Duodenal mucosa (tissue), 2 donors: ENCODE data around the gene CHCHD6.

Experiments used
- H3K27ac ChIP-seq: one replicate; pipeline ENCODE4 v1.7.0; 2013; ENCODE audit warnings: low read depth, low read length
- H3K27me3 ChIP-seq, 2 donors: one replicate each; pipeline ENCODE4 v1.7.0; 2013; ENCODE audit warnings: low read length in 2 of 2, control low read depth in 1 of 2; ENCODE audit not compliant: insufficient read depth in 2 of 2, control insufficient read depth in 1 of 2
- H3K36me3 ChIP-seq, 2 donors: one replicate each; pipeline ENCODE4 v1.7.0; 2013; ENCODE audit warnings: low read length in 2 of 2, control low read depth in 1 of 2; ENCODE audit not compliant: insufficient read depth in 2 of 2, control insufficient read depth in 1 of 2
- H3K4me1 ChIP-seq, 2 donors: one replicate each; pipeline ENCODE4 v1.7.0; 2013; ENCODE audit warnings: low read length in 2 of 2, control low read depth in 1 of 2; ENCODE audit not compliant: insufficient read depth in 2 of 2, control insufficient read depth in 1 of 2
- H3K4me3 ChIP-seq, 2 donors: one replicate each; pipeline ENCODE4 v1.7.0; 2013; ENCODE audit warnings: low read length in 2 of 2, low read depth in 1 of 2
- H3K9ac ChIP-seq, 2 donors: one replicate each; pipeline ENCODE4 v1.7.0; 2013; ENCODE audit warnings: low read length in 2 of 2, low read depth in 1 of 2
- H3K9me3 ChIP-seq, 2 donors: one replicate each; pipeline ENCODE4 v1.7.0; 2013; ENCODE audit warnings: low read length in 2 of 2, control low read depth in 1 of 2; ENCODE audit not compliant: control insufficient read depth in 1 of 2

CHCHD6 gene

DNA sequence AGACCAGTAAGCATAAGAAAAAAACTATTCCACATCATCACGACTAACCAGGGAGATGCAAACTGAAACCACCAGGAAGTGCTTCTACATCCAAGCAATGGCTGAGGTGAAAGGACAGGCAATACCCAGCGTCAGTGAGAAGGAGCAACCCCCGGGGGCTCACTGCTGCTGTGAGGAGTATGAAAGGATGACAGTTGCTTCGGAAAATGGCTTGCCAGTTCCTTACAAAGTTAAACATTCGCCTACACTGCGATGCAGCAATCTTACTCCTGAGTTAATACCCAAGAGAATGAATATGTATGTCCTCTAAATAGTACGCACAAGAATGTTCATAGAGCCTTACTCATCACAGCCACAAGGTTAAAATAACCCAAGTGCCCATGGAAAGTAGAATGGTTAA, 265.5 kb downstream of the CHCHD6 start:
- H3K9ac ChIP-seq = no peak overlapping the region
- no peak overlapping the region for H3K4me3 ChIP-seq
- no peaks in the 10 kb centered on the region for H3K4me1 ChIP-seq
- peaks cover 0 to 2% of the 10 kb centered on the region in 2 donors for H3K9me3 ChIP-seq
- peaks cover 0 to 4% of the 10 kb centered on the region in 2 donors for H3K27me3 ChIP-seq
- H3K27ac ChIP-seq = no peak overlapping the region
- no peaks in the 10 kb centered on the region for H3K36me3 ChIP-seq

DNA sequence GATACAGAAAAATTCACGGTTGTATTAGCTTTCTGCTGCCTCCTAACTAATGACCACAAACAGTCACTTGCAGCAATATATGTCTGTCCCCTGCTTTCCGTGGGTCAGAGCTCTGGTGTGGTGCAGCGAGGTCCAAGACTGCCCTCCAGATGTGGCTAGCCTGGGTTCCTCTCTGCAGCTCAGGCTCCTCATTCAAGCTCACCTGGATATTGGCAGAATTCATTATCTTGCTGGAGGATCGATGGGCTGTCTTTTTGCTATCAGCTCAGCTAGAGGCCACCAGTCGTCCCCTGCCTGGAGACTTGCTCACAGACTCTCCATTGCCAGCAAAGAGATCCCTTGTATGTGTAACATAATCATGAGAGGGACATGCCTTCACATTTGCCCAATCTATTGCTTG, 266.1 kb downstream of the CHCHD6 start:
- H3K27me3 ChIP-seq = peaks cover 0 to 4% of the 10 kb centered on the region in 2 donors
- H3K4me1 ChIP-seq = no peaks in the 10 kb centered on the region
- no peaks in the 10 kb centered on the region for H3K36me3 ChIP-seq
- H3K4me3 ChIP-seq = no peak overlapping the region
- H3K27ac ChIP-seq = no peak overlapping the region
- no peak overlapping the region for H3K9ac ChIP-seq
- H3K9me3 ChIP-seq = peaks cover 1 to 7% of the 10 kb centered on the region in 2 donors

DNA sequence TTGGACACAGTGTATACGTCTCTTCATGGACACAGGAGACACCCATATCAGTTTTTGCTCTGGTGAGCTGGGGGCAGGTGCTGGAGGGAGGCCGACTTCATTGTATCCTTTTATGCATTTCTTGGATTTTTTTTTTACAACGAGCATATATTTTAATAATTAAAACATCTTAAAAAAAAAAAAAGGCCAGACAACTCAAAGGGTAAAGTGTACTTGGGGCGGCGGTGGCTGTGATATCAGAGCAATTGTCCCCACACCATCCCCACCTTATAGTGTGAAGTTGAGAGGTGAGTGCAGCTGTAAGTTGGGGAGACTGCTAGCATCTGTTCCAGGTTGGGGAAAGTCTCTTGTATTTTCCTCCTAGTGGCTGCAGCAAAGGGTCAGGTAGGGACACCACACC, 266.9 kb downstream of the CHCHD6 start:
- Histone ChIP-seq H3K4me3 (no peak overlapping the region), H3K9me3 (peaks cover 2 to 7% of the 10 kb centered on the region in 2 donors), H3K27me3 (peaks cover 0 to 4% of the 10 kb centered on the region in 2 donors)

DNA sequence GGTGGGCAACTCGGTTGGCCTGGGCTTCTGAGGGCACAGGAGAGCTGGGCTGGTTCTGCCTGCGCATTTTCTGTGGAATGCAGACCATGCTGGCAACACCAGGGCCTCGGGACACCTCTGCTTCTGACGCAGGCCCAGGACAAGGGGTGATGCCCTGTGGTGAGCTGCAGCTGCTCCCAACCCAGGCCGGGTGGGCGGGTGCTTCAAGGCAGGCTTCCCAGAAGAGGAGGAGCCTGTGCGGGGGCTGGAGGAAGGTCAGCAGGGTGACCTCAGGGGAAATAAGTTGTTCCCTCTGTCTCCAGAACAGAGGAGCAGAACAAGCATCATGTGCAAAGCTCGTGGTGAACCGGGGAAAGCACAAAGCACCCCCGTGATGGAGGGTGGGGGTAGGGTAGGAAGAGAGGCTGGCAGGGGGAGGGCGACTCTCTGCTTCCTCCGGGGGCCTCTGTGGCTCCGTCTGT, 267.9 kb downstream of the CHCHD6 start:
- Histone ChIP-seq H3K9me3 (peaks cover 2 to 7% of the 10 kb centered on the region in 2 donors), H3K4me3 (no peak overlapping the region), H3K9ac (no peak overlapping the region), H3K27me3 (peaks cover 0 to 4% of the 10 kb centered on the region in 2 donors), H3K27ac (no peak overlapping the region), H3K4me1 (no peaks in the 10 kb centered on the region), H3K36me3 (no peaks in the 10 kb centered on the region)

More for the DNA sequence above, 266.9 kb downstream of the CHCHD6 start:
- H3K9ac ChIP-seq = no peak overlapping the region
- no peaks in the 10 kb centered on the region for H3K36me3 ChIP-seq
- no peaks in the 10 kb centered on the region for H3K4me1 ChIP-seq
- no peak overlapping the region for H3K27ac ChIP-seq

DNA sequence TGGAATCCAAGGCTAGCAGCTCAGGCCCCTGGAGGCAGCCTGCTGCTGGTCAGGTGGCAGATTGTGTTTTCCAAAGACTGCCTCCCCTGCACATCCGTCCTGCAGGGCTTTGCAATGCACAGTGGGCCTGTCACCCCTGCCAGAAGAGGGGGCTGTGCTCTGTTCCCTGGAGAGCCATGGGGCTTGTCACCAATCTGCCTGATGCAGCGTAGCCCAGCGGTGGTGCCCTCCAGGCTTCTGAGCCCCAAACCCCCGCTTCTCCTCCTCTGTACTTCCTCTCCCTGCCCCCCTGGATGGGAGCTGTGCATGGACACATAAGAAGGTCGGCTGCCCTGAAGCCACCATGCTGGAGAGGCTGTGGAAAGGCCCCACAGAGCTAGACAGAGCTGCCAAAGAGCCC, 268.8 kb downstream of the CHCHD6 start:
- no peak overlapping the region for H3K9ac ChIP-seq
- peaks cover 2 to 7% of the 10 kb centered on the region in 2 donors for H3K9me3 ChIP-seq
- H3K4me3 ChIP-seq = no peak overlapping the region
- peaks cover 0 to 4% of the 10 kb centered on the region in 2 donors for H3K27me3 ChIP-seq
- no peak overlapping the region for H3K27ac ChIP-seq
- no peaks in the 10 kb centered on the region for H3K4me1 ChIP-seq
- H3K36me3 ChIP-seq = no peaks in the 10 kb centered on the region

DNA sequence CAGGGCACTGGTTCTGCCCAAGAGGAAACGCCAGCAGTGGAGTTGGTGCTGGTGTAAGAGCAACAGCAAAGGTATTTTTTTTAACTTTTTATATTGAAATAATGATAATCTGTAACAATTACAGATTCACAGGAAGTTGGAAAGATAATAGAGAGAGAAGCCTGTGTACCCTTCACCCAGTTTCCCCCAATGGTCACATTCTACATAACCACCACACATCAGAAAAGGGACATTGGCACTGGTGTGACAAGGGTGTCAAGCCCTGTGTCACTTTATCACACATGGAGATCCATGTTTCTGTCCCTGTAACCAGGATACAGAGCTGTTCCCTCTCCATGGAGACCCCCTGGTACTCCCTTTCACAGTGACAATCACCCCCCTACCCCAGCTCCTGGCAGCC, 269.8 kb downstream of the CHCHD6 start:
- H3K27ac ChIP-seq = no peak overlapping the region
- H3K4me3 ChIP-seq = no peak overlapping the region
- H3K9me3 ChIP-seq = peaks cover 2 to 7% of the 10 kb centered on the region in 2 donors
- H3K36me3 ChIP-seq = no peaks in the 10 kb centered on the region
- no peak overlapping the region for H3K9ac ChIP-seq
- peaks cover 0 to 6% of the 10 kb centered on the region in 2 donors for H3K27me3 ChIP-seq
- no peaks in the 10 kb centered on the region for H3K4me1 ChIP-seq

DNA sequence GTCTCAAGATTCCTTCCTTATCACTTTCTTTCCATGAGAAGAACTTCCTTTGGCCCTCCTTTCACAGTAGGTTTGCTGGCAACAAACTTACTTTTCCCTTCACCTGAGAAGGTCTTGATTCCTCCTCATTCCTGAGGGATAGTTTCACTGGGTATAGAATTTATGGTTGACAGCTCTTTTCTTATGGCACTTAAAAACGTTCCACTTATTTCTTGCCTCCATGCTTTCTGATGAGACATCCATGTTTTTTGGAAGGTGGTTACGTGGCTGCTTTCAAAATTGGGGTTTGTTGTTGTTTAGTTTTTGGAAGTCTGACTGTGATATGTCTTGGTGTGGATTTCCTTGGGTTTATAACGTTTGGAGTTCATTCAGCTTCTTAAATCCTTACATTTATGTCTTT, 270.7 kb downstream of the CHCHD6 start:
- H3K4me3 ChIP-seq = no peak overlapping the region
- no peaks in the 10 kb centered on the region for H3K36me3 ChIP-seq
- H3K9ac ChIP-seq = no peak overlapping the region
- peaks cover 0 to 2% of the 10 kb centered on the region in 2 donors for H3K27me3 ChIP-seq
- H3K4me1 ChIP-seq = no peaks in the 10 kb centered on the region
- H3K9me3 ChIP-seq = peaks cover 2 to 7% of the 10 kb centered on the region in 2 donors
- no peak overlapping the region for H3K27ac ChIP-seq

DNA sequence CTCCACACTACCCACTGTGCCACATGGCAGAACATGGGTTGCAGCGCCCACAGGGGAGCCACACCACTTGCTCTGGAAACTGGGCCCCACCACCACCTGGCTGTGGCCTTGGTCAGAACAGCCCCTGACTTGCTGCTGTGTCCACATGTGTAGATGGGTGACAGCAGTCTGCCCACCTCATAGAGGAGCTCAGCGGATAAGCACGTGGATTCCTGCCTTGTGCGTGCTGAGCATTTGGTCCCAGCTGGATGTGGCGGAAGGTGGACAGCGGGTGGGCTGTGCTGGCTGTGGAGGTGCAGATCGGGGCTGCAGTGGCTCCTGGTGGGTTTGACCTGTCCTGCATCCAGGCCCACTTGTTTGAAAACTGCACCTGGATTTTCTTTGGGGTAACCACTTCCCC, 272.9 kb downstream of the CHCHD6 start:
- Histone ChIP-seq H3K9ac (no peak overlapping the region), H3K9me3 (peaks cover 2 to 7% of the 10 kb centered on the region in 2 donors), H3K27ac (no peak overlapping the region), H3K27me3 (peaks cover 0 to 10% of the 10 kb centered on the region in 2 donors), H3K4me1 (peaks cover 0 to 1% of the 10 kb centered on the region in 2 donors), H3K4me3 (no peak overlapping the region), H3K36me3 (no peaks in the 10 kb centered on the region)

DNA sequence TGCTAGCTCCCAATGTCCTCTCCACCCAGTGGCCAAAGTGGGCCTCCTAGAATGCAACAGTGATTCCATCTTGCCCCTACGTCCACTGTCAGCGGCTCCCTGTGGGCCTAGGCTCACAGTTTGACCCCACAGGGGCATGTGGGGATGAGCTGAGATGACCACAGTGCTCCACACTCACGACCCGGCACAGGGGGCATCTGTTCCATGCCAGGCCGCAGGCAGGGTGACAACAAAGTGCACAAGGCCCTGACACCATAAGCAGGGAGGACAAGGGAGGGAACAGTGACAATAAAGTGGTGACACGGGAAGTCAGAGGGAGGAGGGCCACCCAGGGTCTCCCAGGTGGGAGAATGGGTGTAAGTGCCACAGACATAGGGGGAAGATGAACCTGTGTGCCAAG, 273.8 kb downstream of the CHCHD6 start:
- Histone ChIP-seq H3K4me3 (no peak overlapping the region), H3K9me3 (peaks cover 2 to 7% of the 10 kb centered on the region in 2 donors), H3K27ac (no peak overlapping the region), H3K27me3 (peaks cover 0 to 10% of the 10 kb centered on the region in 2 donors), H3K9ac (no peak overlapping the region), H3K36me3 (no peaks in the 10 kb centered on the region), H3K4me1 (peaks cover 0 to 7% of the 10 kb centered on the region in 2 donors)

DNA sequence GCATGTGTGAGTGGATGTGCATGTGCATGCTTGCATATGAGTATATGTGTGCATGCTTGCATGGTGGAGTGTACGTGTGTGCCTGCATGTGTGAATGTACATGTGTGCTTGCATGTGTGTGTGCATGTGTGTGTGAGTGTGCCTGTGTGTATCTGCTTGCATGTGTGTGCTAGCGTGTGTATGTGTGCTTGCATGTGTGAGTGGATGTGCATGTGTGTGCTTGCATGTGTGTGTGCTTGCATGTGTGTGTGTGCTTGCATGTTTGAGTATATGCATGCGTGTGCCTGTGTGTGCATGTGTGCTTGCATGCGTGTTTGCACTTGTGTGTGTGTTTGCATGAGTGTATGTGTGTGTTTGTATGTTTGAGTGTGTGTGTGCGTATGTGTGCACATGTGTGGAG, 274.3 kb downstream of the CHCHD6 start:
- Histone ChIP-seq H3K4me3 (no peak overlapping the region), H3K9me3 (peaks cover 2 to 7% of the 10 kb centered on the region in 2 donors), H3K4me1 (peaks cover 0 to 7% of the 10 kb centered on the region in 2 donors), H3K27me3 (peaks cover 0 to 10% of the 10 kb centered on the region in 2 donors), H3K27ac (no peak overlapping the region), H3K36me3 (no peaks in the 10 kb centered on the region), H3K9ac (no peak overlapping the region)
